Uterus (tissue), 4 donors: ENCODE data around the gene PLEKHO1. TPM values are rescaled to one million over a fixed set of nuclear protein-coding genes. Genes with fewer than 3 reads are reported as not detected.

Experiments
- DNase-seq, 2 donors: peaks; one replicate each; pipeline ENCODE4 v3.0.0-alpha.2; 2019 to 2020
- H3K27ac ChIP-seq, 2 donors: fragments of 200-600 bp; sonication (generic); 1 replicate in 1 of 2; 2 replicates in 1 of 2; pipeline ENCODE4 v1.5.1; 2016 to 2018
- H3K27me3 ChIP-seq, 2 donors: fragments of 200-600 bp; sonication (generic); one replicate each; pipeline ENCODE4 v1.5.1; 2018 to 2019; ENCODE audit warnings: control low read depth in 1 of 2
- H3K36me3 ChIP-seq, 2 donors: fragments of 200-600 bp; sonication (generic); one replicate each; pipeline ENCODE4 v1.5.1; 2019; ENCODE audit warnings: control low read depth in 1 of 2
- H3K4me1 ChIP-seq, 2 donors: fragments of 200-600 bp; sonication (generic); one replicate each; pipeline ENCODE4 v1.5.1; 2018 to 2019; ENCODE audit warnings: control low read depth in 1 of 2
- H3K4me3 ChIP-seq, 2 donors: fragments of 200-600 bp; sonication (generic); 1 replicate in 1 of 2; 2 replicates in 1 of 2; pipeline ENCODE4 v1.5.1; 2018 to 2019; ENCODE audit warnings: mild to moderate bottlenecking in 1 of 2
- H3K9me3 ChIP-seq, 2 donors: fragments of 200-600 bp; sonication (generic); one replicate each; pipeline ENCODE4 v1.5.1; 2019; ENCODE audit warnings: control low read depth in 1 of 2
- POLR2A ChIP-seq, 2 donors: fragments of 450-650 bp; IDR thresholded peaks; one replicate each; pipeline ENCODE4 v1.6.1; 2016; ENCODE audit warnings: antibody characterized with exemption in 2 of 2, mild to moderate bottlenecking in 1 of 2, moderate library complexity in 1 of 2
- intact Hi-C: fragments of 100-400 bp; cut with DNase I; formaldehyde crosslinking; loops from one replicate; pipeline ENCODE4 v1.15.1; 2023; ENCODE audit warnings: low total_unique reads
- total RNA-seq, 4 donors: library from RNA; depleted of rRNA in 3 of 4; stranded (reverse); fragments of >200 nt in 3 of 4; gene quantifications; one replicate each; pipeline versions ENCODE4 v1.1.0 to v1.2.4, GENCODE V29; 2014 to 2023
- TF ChIP-seq, protein P1 (sequence below), 4 experiments: fragments of 200-600 bp in 2 of 4; fragments of 450-650 bp in 2 of 4; sonication (generic) in 2 of 4; IDR thresholded peaks; one replicate each; pipeline ENCODE4 v1.5.1; 2016 to 2019; ENCODE audit warnings: antibody characterized with exemption in 4 of 4, mild to moderate bottlenecking in 2 of 4, moderate library complexity in 1 of 4
- donor health status: DM: yes; HTN: yes; CAD: no.

Gene PLEKHO1
- total RNA-seq, 4 donors from 2014 or later = 18.4 to 95.6 (median 36.2) TPM

DNA sequence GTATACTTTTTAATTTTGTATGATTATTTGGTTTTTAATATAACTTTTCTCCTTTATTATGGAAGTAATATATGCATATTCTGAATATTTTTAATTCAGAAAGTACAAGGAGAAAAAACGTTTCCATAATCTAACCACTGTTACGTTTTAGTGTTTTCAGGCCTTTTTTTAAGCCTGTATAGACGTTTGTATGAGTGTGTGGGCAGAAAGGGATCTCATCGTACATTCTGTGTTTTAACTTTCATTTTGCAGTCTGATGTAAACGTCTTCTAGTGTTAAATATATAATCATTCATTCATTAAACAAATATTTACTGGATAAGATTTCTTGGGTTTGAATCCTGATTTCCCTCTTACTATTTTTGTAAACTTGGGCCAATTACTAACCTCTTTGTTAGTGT, 38.0 kb upstream of the PLEKHO1 start:
- TF ChIP-seq POLR2A (IDR thresholded peaks at IDR 0.05) = no peak
- TF ChIP-seq, protein P1, sequence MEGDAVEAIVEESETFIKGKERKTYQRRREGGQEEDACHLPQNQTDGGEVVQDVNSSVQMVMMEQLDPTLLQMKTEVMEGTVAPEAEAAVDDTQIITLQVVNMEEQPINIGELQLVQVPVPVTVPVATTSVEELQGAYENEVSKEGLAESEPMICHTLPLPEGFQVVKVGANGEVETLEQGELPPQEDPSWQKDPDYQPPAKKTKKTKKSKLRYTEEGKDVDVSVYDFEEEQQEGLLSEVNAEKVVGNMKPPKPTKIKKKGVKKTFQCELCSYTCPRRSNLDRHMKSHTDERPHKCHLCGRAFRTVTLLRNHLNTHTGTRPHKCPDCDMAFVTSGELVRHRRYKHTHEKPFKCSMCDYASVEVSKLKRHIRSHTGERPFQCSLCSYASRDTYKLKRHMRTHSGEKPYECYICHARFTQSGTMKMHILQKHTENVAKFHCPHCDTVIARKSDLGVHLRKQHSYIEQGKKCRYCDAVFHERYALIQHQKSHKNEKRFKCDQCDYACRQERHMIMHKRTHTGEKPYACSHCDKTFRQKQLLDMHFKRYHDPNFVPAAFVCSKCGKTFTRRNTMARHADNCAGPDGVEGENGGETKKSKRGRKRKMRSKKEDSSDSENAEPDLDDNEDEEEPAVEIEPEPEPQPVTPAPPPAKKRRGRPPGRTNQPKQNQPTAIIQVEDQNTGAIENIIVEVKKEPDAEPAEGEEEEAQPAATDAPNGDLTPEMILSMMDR (IDR thresholded peaks at IDR 0.05) = no peak
- no peak for DNase-seq

DNA sequence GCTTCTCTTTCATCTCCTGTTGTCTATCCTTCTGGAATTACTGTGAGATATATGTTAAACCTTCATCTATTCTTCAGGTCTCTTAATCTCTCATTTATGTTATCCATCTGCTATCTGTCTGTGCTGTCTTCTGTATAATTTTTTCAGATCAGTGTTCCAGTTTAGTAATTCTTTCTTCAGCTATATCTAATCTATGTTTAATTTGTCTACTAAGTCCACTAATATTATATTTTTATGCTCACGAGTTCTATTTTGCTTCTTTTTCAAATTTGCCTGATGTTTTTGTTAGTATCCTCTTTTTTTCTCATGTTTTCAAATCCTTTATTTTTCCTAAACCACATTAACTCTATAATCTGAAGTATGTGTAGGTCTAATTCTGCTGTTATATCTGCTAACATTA, 34.6 kb upstream of the PLEKHO1 start:
- H3K4me1 ChIP-seq = no peaks in the 10 kb centered on the region
- no peak overlapping the region for H3K27ac ChIP-seq
- H3K36me3 ChIP-seq = no peaks in the 10 kb centered on the region
- intact Hi-C loops = no loop called here
- DNase-seq = no peak
- H3K9me3 ChIP-seq = peaks cover 0 to 4% of the 10 kb centered on the region in 2 donors
- TF ChIP-seq, protein P1 (IDR thresholded peaks at IDR 0.05) = no peak
- TF ChIP-seq POLR2A (IDR thresholded peaks at IDR 0.05) = no peak
- no peak overlapping the region for H3K4me3 ChIP-seq
- no peaks in the 10 kb centered on the region for H3K27me3 ChIP-seq

More for the DNA sequence above, 38.0 kb upstream of the PLEKHO1 start:
- no peak overlapping the region for H3K27ac ChIP-seq
- H3K27me3 ChIP-seq = no peaks in the 10 kb centered on the region
- H3K4me3 ChIP-seq = no peak overlapping the region
- no peaks in the 10 kb centered on the region for H3K4me1 ChIP-seq
- no peaks in the 10 kb centered on the region for H3K36me3 ChIP-seq
- H3K9me3 ChIP-seq = peaks cover 0 to 4% of the 10 kb centered on the region in 2 donors
- intact Hi-C loops = no loop called here

DNA sequence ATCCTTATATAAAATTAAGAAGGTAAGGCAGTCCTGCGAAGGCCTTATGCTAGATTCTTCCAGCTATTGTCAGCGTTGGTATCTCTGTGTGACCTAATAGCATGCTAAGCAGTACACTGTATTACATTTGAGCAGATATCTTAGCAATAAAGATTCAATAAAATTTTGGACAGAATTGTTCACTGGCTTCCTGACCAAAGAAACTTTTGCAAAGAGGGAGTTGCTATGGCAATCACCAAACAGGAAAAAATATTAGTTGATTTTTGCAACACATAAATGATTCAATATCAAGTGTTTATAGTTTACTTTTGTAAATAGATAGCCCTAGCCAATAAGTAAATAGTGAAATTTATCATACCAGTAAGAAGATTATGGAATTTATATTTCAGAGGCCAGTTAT, 31.0 kb upstream of the PLEKHO1 start:
- intact Hi-C loops = no loop called here
- no peak overlapping the region for H3K27ac ChIP-seq
- H3K9me3 ChIP-seq = peaks cover 0 to 4% of the 10 kb centered on the region in 2 donors
- no peaks in the 10 kb centered on the region for H3K36me3 ChIP-seq
- TF ChIP-seq, protein P1 (IDR thresholded peaks at IDR 0.05) = no peak
- TF ChIP-seq POLR2A (IDR thresholded peaks at IDR 0.05) = no peak
- no peaks in the 10 kb centered on the region for H3K4me1 ChIP-seq
- no peak overlapping the region for H3K4me3 ChIP-seq
- no peaks in the 10 kb centered on the region for H3K27me3 ChIP-seq
- no peak for DNase-seq

DNA sequence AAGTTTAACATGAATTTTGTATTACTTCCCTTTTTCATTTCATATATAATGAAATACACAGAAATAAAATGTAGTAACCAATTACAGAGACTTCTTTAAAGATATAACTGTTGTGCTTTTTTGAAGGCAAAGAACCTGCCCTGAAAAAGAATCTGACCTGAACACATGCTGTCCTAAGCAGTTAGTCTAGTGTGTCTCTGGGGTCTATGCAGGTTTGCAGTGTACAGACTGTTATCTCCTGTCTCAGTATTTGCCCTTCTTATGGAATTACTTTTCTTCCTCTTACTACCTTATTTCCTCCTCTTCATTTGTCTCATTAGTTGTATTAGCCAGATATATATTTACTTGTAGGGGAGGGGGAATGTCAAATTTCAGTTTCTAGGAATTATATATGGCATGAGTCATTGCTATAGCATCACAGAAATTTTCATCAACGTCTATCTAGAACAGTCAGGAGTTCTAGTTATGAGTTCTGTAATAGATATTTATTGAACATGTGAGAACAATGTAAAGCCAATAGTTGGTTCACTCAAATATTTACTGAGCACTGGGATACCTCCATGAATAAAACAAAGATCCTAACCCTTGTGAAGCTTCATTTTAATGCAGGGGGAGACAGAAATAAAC, 28.4 kb upstream of the PLEKHO1 start:
- intact Hi-C loops = no loop called here
- Histone ChIP-seq H3K9me3 (no peaks in the 10 kb centered on the region), H3K27ac (no peak overlapping the region), H3K36me3 (no peaks in the 10 kb centered on the region), H3K4me3 (no peak overlapping the region), H3K27me3 (no peaks in the 10 kb centered on the region), H3K4me1 (no peaks in the 10 kb centered on the region)
- TF ChIP-seq, protein P1 (IDR thresholded peaks at IDR 0.05) = no peak
- TF ChIP-seq POLR2A (IDR thresholded peaks at IDR 0.05) = no peak
- DNase-seq = no peak

DNA sequence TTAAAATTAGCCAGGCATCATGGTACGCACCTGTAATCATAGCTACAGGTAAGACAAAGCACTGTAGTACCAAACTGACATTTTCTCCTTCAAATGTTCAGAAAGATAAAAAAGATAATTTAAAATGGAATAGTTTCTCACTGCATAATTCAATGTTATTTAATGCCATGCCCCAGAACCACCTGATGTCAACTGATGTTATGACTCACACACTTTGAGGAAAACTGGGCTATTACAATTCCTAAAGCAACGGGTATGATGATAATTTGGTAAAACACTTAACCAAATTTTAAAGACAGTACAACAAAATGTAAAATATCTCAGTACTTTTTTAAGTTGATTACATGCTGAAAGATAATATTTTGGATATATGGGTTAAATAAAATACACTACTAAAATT, 22.9 kb upstream of the PLEKHO1 start:
- no peaks in the 10 kb centered on the region for H3K4me1 ChIP-seq
- no peak overlapping the region for H3K4me3 ChIP-seq
- no peaks in the 10 kb centered on the region for H3K36me3 ChIP-seq
- no peak for TF ChIP-seq POLR2A (IDR thresholded peaks at IDR 0.05)
- TF ChIP-seq, protein P1 (IDR thresholded peaks at IDR 0.05) = no peak
- intact Hi-C loops = no loop called here
- DNase-seq = no peak
- no peaks in the 10 kb centered on the region for H3K9me3 ChIP-seq
- no peaks in the 10 kb centered on the region for H3K27me3 ChIP-seq
- no peak overlapping the region for H3K27ac ChIP-seq
